PC-9 (cell line): ENCODE data around the gene ESRP2. TPM values are rescaled to one million over a fixed set of nuclear protein-coding genes. Genes with fewer than 3 reads are reported as not detected.
A peak's percentile ranks its signal among the peaks of the same experiment; 100 is the strongest.

Experiments
- BruUV-seq: library from RNA; stranded (reverse); fragments of 400-500 nt; replicated peaks from 2 replicates; lab custom pipeline; 2021; lab: Mats Ljungman, UMichigan
- CTCF ChIA-PET: fragments of 300-600 bp; sonication (Branson Sonifier 250); formaldehyde crosslinking; loops from one replicate; lab custom pipeline; 2022; ENCODE audit warnings: antibody characterized with exemption; lab: Charles Lee
- POLR2A ChIA-PET: fragments of 300-600 bp; sonication (Branson Sonifier 250); formaldehyde crosslinking; loops from one replicate; lab custom pipeline; 2022; ENCODE audit warnings: antibody characterized with exemption; ENCODE audit not compliant: unreplicated experiment; lab: Charles Lee
- DNase-seq, 2 experiments: peaks; one replicate each; pipeline versions ENCODE4 v3.0.0 to v3.0.0-alpha.2; 2015 to 2022; ENCODE audit warnings: mixed read lengths in 1 of 2
- H2AFZ ChIP-seq: fragments of 200-600 bp; sonication (generic); 2 replicates; pipeline ENCODE4 v1.8.1; 2017; ENCODE audit warnings: antibody characterized with exemption
- H3F3A ChIP-seq: fragments of 200-600 bp; sonication (generic); 2 replicates; pipeline ENCODE4 v1.8.1; 2017; ENCODE audit warnings: antibody characterized with exemption, mild to moderate bottlenecking, low read depth; ENCODE audit not compliant: insufficient read depth
- H3K27ac ChIP-seq: fragments of 200-600 bp; sonication (generic); 2 replicates; pipeline ENCODE4 v1.6.1; 2016; ENCODE audit warnings: mixed run types
- H3K27me3 ChIP-seq: fragments of 200-600 bp; sonication (generic); 2 replicates; pipeline ENCODE4 v1.6.1; 2016; ENCODE audit warnings: low read depth, mixed run types; ENCODE audit not compliant: insufficient read depth
- H3K36me3 ChIP-seq: fragments of 200-600 bp; sonication (generic); 2 replicates; pipeline ENCODE4 v1.6.1; 2016; ENCODE audit warnings: low read depth, mixed run types
- H3K4me1 ChIP-seq: fragments of 200-600 bp; sonication (generic); replicated peaks from 2 replicates; pipeline ENCODE4 v1.6.1; 2016; ENCODE audit warnings: mixed run types; ENCODE audit not compliant: insufficient read depth
- H3K4me2 ChIP-seq: fragments of 200-600 bp; sonication (generic); 2 replicates; pipeline ENCODE4 v1.6.1; 2017; ENCODE audit warnings: mixed run types
- H3K4me3 ChIP-seq: fragments of 200-600 bp; sonication (generic); 2 replicates; pipeline ENCODE4 v1.6.1; 2016; ENCODE audit warnings: mixed run types
- H3K79me2 ChIP-seq: fragments of 200-600 bp; sonication (generic); 2 replicates; pipeline ENCODE4 v1.6.1; 2017; ENCODE audit warnings: low read depth, mixed run types
- H3K9me2 ChIP-seq: fragments of 200-600 bp; sonication (generic); 2 replicates; pipeline ENCODE4 v1.8.1; 2017; ENCODE audit warnings: mild to moderate bottlenecking; ENCODE audit not compliant: insufficient read depth
- H3K9me3 ChIP-seq: fragments of 200-600 bp; sonication (generic); 2 replicates; pipeline ENCODE4 v1.8.1; 2016; ENCODE audit warnings: low read depth; ENCODE audit not compliant: insufficient read depth
- H4K20me1 ChIP-seq: fragments of 200-600 bp; sonication (generic); 2 replicates; pipeline ENCODE4 v1.8.1; 2017; ENCODE audit not compliant: insufficient read depth
- CTCF ChIP-seq: fragments of 200-600 bp; sonication (generic); conservative IDR thresholded peaks from 2 replicates; pipeline ENCODE4 v1.6.1; 2017; ENCODE audit warnings: mixed run types, antibody characterized with exemption, mild to moderate bottlenecking, moderate library complexity
- EZH2 ChIP-seq: fragments of 200-600 bp; sonication (generic); IDR thresholded peaks from 2 replicates; pipeline ENCODE4 v1.8.0; 2017; ENCODE audit warnings: antibody characterized with exemption, low read depth
- intact Hi-C: fragments of 100-400 bp; cut with micrococcal nuclease; formaldehyde crosslinking; loops from one replicate; pipeline ENCODE4 v1.10.0; 2022; ENCODE audit not compliant: unreplicated experiment
- total RNA-seq: library from RNA; stranded (reverse); gene quantifications from 2 replicates; pipeline ENCODE4 v1.2.3, GENCODE V29; 2021

The ESRP2 gene
- total RNA-seq, 1 experiment from 2014 or later = 45.0 TPM

- no peaks in the 10 kb centered on the region for H3K36me3 ChIP-seq
- peak overlapping the region; percentile 72 for H3K4me3 ChIP-seq
- peak overlapping the region; percentile 77 for H2AFZ ChIP-seq
- H3K9me2 ChIP-seq = no peaks in the 10 kb centered on the region
- TF ChIP-seq CTCF (no peak), EZH2 (no peak)
- peaks cover 27% of the 10 kb centered on the region for H3K79me2 ChIP-seq
- H3K4me2 ChIP-seq = peak overlapping the region; percentile 97
- H3K4me1 ChIP-seq = peaks cover 27% of the 10 kb centered on the region
- CTCF ChIA-PET = no interaction called here
- peaks cover 22% of the 10 kb centered on the region for H3F3A ChIP-seq
- H3K27me3 ChIP-seq = no peaks in the 10 kb centered on the region
- DNase-seq = no peak
- peak overlapping the region; percentile 78 for H3K27ac ChIP-seq
- POLR2A ChIA-PET = interaction anchor here (0.6 kb wide), 4 partner anchors 21 to 961 kb away, joined by 3 to 5 read pairs (median 4); no protein-coding TSS in a partner anchor
- BruUV-seq = no TSS peak
- peaks cover 9% of the 10 kb centered on the region for H4K20me1 ChIP-seq
- intact Hi-C loops = loop anchor here (10.0 kb wide), 2 partner anchors 563 to 993 kb away; partner anchors contain the start of genes FHOD1 and SLC9A5
- no peaks in the 10 kb centered on the region for H3K9me3 ChIP-seq
These were observed 2.1 kb upstream of the ESRP2 start for GRCh38 chr16:68238029-68238345.

- Histone ChIP-seq H3K27ac (peak overlapping the region; percentile 78), H3F3A (peaks cover 26% of the 10 kb centered on the region), H2AFZ (peak overlapping the region; percentile 87), H3K9me2 (no peaks in the 10 kb centered on the region), H3K27me3 (no peaks in the 10 kb centered on the region), H3K9me3 (no peaks in the 10 kb centered on the region), H3K4me1 (peaks cover 27% of the 10 kb centered on the region), H3K4me2 (peak overlapping the region; percentile 97), H3K36me3 (no peaks in the 10 kb centered on the region; the same call in 1 of the 2 replicates), H4K20me1 (peaks cover 15% of the 10 kb centered on the region), H3K79me2 (peaks cover 32% of the 10 kb centered on the region), H3K4me3 (peak overlapping the region; percentile 99)
- CTCF ChIA-PET = no interaction called here
- peak; percentile 93 to 99 for DNase-seq
- TSS peak; percentile 45 for BruUV-seq
- no peak for TF ChIP-seq CTCF
- POLR2A ChIA-PET = interaction anchor here (0.5 to 0.6 kb wide), 6 partner anchors 20 to 961 kb away, joined by 3 to 7 read pairs (median 4); no protein-coding TSS in a partner anchor
- intact Hi-C loops = loop anchor here (1.0 to 10.0 kb wide), 4 partner anchors 21 to 993 kb away; partner anchors contain the start of genes FHOD1 and SLC9A5
These were observed 1.5 kb upstream of the ESRP2 start for GRCh38 chr16:68237243-68238028.

GRCh38 chr16:68236826-68237242, 907 bp upstream of the ESRP2 start:
- intact Hi-C loops = loop anchor here (1.0 to 10.0 kb wide), 4 partner anchors 21 to 992 kb away; partner anchors contain the start of genes FHOD1 and SLC9A5
- Histone ChIP-seq H3F3A (peaks cover 26% of the 10 kb centered on the region), H4K20me1 (peaks cover 21% of the 10 kb centered on the region), H3K27ac (peak overlapping the region; percentile 59), H3K27me3 (no peaks in the 10 kb centered on the region), H3K9me3 (no peaks in the 10 kb centered on the region), H3K4me1 (peaks cover 27% of the 10 kb centered on the region), H3K79me2 (peaks cover 34% of the 10 kb centered on the region), H3K36me3 (no peaks in the 10 kb centered on the region; the same call in 1 of the 2 replicates), H3K4me2 (peak overlapping the region; percentile 97), H3K9me2 (no peaks in the 10 kb centered on the region), H2AFZ (peak overlapping the region; percentile 87), H3K4me3 (peak overlapping the region; percentile 99)
- DNase-seq = peak in 1 of 2 experiments; percentile 12
- ChIA-PET POLR2A (interaction anchor here (0.6 to 1.3 kb wide), 3 partner anchors 22 to 152 kb away, joined by 3 to 7 read pairs (median 6); partner anchors contain the start of gene SLC7A6), CTCF (no interaction called here)
- no peak for TF ChIP-seq EZH2
- TF ChIP-seq CTCF = no peak
- no TSS peak for BruUV-seq
